Peyer's patch (tissue), 4 donors: Measurements from ENCODE around the gene USB1. TPM values are rescaled to one million over a fixed set of nuclear protein-coding genes. Genes with fewer than 3 reads are reported as not detected.
A peak's percentile ranks its signal among the peaks of the same experiment; 100 is the strongest.
"Not testable (repeated sequence)": the region's sequence is repeated elsewhere in the genome, so short reads cannot be mapped to it uniquely, and the experiment has no call there.

Source experiments
- DNase-seq, 3 donors: peaks; one replicate each; pipeline ENCODE4 v3.0.0-alpha.2; 2017 to 2019
- H3K27ac ChIP-seq, 4 donors: fragments of 200-600 bp; sonication (generic); one replicate each; pipeline ENCODE4 v1.5.1; 2016 to 2019
- H3K27me3 ChIP-seq, 2 donors: fragments of 200-600 bp; sonication (generic); one replicate each; pipeline ENCODE4 v1.5.1; 2019
- H3K36me3 ChIP-seq, 3 donors: fragments of 200-600 bp; sonication (generic); one replicate each; pipeline ENCODE4 v1.5.1; 2016 to 2019
- H3K4me1 ChIP-seq, 4 donors: fragments of 200-600 bp; sonication (generic); one replicate each; pipeline ENCODE4 v1.5.1; 2016 to 2019
- H3K4me3 ChIP-seq, 4 donors: fragments of 200-600 bp; sonication (generic); 1 replicate in 3 of 4; 2 replicates in 1 of 4; pipeline ENCODE4 v1.5.1; 2016 to 2019; ENCODE audit warnings: mild to moderate bottlenecking in 1 of 4
- H3K9me3 ChIP-seq, 4 donors: fragments of 200-600 bp; sonication (generic); one replicate each; pipeline ENCODE4 v1.5.1; 2016 to 2019; ENCODE audit warnings: mild to moderate bottlenecking in 1 of 4
- POLR2A ChIP-seq, 2 donors: fragments of 450-650 bp; IDR thresholded peaks; one replicate each; pipeline ENCODE4 v1.5.1; 2017; ENCODE audit warnings: antibody characterized with exemption in 2 of 2, mild to moderate bottlenecking in 2 of 2, moderate library complexity in 2 of 2
- total RNA-seq, 4 donors: library from RNA; depleted of rRNA; stranded (reverse); fragments of >200 nt; gene quantifications; one replicate each; pipeline ENCODE4 v1.1.0, GENCODE V29; 2016
- TF ChIP-seq, protein P1 (sequence below), 6 experiments: fragments of 450-650 bp in 4 of 6; fragments of 200-600 bp in 2 of 6; sonication (generic) in 1 of 6; IDR thresholded peaks; one replicate each; pipeline ENCODE4 v1.5.1; 2017 to 2019; ENCODE audit warnings: antibody characterized with exemption in 6 of 6, mild to moderate bottlenecking in 3 of 6, moderate library complexity in 1 of 6

USB1 gene
- total RNA-seq, 4 donors from 2014 or later: 25.6 to 80.0 (median 42.7) TPM

DNA sequence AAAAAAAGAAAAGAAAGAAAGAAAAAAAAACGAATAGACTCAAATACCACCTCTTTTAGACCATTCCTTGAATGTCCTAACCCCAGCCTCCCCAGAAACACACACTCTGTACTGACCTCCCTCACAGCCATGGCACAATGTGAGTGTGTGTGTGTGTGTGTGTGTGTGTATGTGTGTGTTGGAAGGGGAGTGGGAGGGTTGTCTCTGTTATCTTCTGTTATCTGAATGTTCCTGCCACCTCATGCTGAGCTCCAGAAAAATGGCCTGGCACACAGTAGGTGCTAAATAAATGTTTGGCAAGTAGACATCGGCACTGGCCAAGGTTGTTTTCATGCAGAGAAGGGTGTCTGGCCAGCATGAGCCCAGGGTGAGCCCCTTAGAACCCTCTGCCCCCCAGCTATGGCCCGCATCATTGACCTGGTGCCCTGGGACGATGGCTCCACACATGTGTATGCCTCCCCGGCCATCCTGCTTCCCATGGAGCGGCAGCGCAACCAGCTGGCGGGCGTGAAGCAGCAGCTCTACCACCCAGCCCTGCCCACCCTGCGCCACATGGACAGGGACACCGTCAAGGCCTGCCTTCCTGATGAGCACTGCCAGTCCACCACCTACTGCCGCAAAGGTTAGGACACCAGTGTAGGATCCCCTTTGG lies 23.7 kb upstream of the USB1 start:
- Histone ChIP-seq H3K4me3 (no peak overlapping the region), H3K36me3 (no peaks in the 10 kb centered on the region), H3K27me3 (no peaks in the 10 kb centered on the region), H3K4me1 (no peaks in the 10 kb centered on the region), H3K27ac (no peak overlapping the region), H3K9me3 (no peaks in the 10 kb centered on the region)
- DNase-seq: no peak
- TF ChIP-seq POLR2A (IDR thresholded peaks at IDR 0.05): no peak
- TF ChIP-seq, protein P1, sequence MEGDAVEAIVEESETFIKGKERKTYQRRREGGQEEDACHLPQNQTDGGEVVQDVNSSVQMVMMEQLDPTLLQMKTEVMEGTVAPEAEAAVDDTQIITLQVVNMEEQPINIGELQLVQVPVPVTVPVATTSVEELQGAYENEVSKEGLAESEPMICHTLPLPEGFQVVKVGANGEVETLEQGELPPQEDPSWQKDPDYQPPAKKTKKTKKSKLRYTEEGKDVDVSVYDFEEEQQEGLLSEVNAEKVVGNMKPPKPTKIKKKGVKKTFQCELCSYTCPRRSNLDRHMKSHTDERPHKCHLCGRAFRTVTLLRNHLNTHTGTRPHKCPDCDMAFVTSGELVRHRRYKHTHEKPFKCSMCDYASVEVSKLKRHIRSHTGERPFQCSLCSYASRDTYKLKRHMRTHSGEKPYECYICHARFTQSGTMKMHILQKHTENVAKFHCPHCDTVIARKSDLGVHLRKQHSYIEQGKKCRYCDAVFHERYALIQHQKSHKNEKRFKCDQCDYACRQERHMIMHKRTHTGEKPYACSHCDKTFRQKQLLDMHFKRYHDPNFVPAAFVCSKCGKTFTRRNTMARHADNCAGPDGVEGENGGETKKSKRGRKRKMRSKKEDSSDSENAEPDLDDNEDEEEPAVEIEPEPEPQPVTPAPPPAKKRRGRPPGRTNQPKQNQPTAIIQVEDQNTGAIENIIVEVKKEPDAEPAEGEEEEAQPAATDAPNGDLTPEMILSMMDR (IDR thresholded peaks at IDR 0.05): no peak

GRCh38 chr16:57978070-57978465 lies 23.1 kb upstream of the USB1 start:
- H3K4me3 ChIP-seq, H3K4me1 ChIP-seq, H3K27ac ChIP-seq, H3K36me3 ChIP-seq, H3K27me3 ChIP-seq, DNase-seq, H3K9me3 ChIP-seq: not testable (repeated sequence)

DNA sequence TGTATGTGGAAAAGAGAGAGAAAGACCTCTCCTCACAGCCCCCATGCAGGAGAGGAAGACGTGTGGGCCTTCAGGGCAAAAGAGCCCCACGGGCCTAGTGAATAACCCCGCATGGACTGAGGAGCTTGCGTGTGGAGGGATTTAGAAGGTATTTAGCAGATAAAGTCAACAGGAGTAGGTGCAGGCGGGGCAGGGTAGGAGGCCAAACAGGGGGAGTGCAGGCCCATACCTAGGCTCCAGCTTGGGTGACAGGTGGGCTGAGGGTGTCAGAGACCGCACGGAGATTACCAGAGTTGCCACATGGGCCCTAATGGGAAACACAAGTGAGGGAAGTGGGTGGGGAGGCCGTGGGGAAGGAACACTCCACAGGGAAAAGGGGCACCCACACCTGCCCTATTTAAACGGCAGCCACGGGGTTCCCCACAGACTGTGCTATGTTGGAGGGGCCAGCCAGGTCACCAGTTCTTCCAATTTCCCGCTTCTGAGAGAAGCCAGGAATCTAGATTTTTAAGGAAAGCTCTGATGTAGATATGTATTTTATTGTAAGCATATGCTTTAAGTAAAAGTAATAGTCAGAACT lies 22.1 kb upstream of the USB1 start:
- TF ChIP-seq POLR2A (IDR thresholded peaks at IDR 0.05): no peak
- TF ChIP-seq, protein P1 (IDR thresholded peaks at IDR 0.05): no peak
- Histone ChIP-seq H3K4me1 (peaks cover 0 to under 1% (median under 1%) of the 10 kb centered on the region in 4 donors), H3K36me3 (no peaks in the 10 kb centered on the region), H3K27ac (no peak overlapping the region), H3K9me3 (no peaks in the 10 kb centered on the region), H3K4me3 (no peak overlapping the region), H3K27me3 (no peaks in the 10 kb centered on the region)
- peak in 1 of 3 donors; percentile 22 for DNase-seq

DNA sequence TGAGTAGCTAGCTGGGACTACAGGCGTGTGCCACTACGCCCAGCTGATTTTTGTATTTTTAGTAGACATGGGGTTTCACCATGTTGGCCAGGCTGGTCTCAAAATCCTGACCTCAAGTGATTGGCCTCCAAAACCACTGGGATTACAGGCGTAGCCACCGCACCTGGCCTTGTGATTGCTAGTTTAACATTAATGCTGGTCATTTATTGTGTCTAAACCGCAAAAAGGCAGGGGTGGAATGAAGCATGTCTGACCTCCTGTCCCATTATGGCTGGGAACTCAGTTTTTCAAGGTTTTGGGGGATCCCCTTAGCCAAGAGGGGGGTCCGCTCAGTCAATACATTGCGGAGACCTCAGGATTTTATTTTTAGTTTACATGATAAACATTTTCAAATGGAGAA lies 19.6 kb upstream of the USB1 start:
- no peak for DNase-seq
- Histone ChIP-seq H3K4me1 (peaks cover 5 to 9% (median 7%) of the 10 kb centered on the region in 4 donors), H3K27me3 (no peaks in the 10 kb centered on the region), H3K27ac (no peak overlapping the region), H3K9me3 (peaks cover 0 to 4% (median 0%) of the 10 kb centered on the region in 4 donors), H3K4me3 (no peak overlapping the region), H3K36me3 (no peaks in the 10 kb centered on the region)
- no peak for TF ChIP-seq POLR2A (IDR thresholded peaks at IDR 0.05)
- TF ChIP-seq, protein P1 (IDR thresholded peaks at IDR 0.05): no peak

GRCh38 chr16:57982385-57982784 lies 18.8 kb upstream of the USB1 start:
- DNase-seq: no peak
- H3K4me3 ChIP-seq: no peak overlapping the region
- no peak overlapping the region for H3K27ac ChIP-seq
- peaks cover 5 to 9% (median 7%) of the 10 kb centered on the region in 4 donors for H3K4me1 ChIP-seq
- H3K36me3 ChIP-seq: no peaks in the 10 kb centered on the region
- no peaks in the 10 kb centered on the region for H3K27me3 ChIP-seq
- peaks cover 0 to 4% (median 0%) of the 10 kb centered on the region in 4 donors for H3K9me3 ChIP-seq
- TF ChIP-seq, protein P1 (IDR thresholded peaks at IDR 0.05): no peak
- TF ChIP-seq POLR2A (IDR thresholded peaks at IDR 0.05): no peak

GRCh38 chr16:57984443-57985203 lies 16.6 kb upstream of the USB1 start:
- TF ChIP-seq, protein P1 (IDR thresholded peaks at IDR 0.05): no peak
- TF ChIP-seq POLR2A (IDR thresholded peaks at IDR 0.05): no peak
- peak; percentile 83 to 94 (median 85) for DNase-seq
- Histone ChIP-seq H3K4me3 (peak overlapping the region; percentile 42 to 61 (median 58)), H3K27me3 (no peaks in the 10 kb centered on the region), H3K4me1 (peaks cover 5 to 9% (median 7%) of the 10 kb centered on the region in 4 donors), H3K9me3 (peaks cover 0 to 4% (median 0%) of the 10 kb centered on the region in 4 donors), H3K27ac (peak overlapping the region in 3 of 4 donors; percentile 14 to 62 (median 47)), H3K36me3 (no peaks in the 10 kb centered on the region)
